Measurements from ENCODE around the gene GRK4.

The GRK4 gene

GRCh38 chr4:3070709-3071500, 107.5 kb downstream of the GRK4 start:
- DNase-seq (ENCODE audit: low spot score) = peak; percentile 54

- DNase-seq (ENCODE audit: low spot score) = no peak
Observed at GRCh38 chr4:3071811-3072210, 108.4 kb downstream of the GRK4 start.

GRCh38 chr4:3073158-3074077, 110.0 kb downstream of the GRK4 start:
- DNase-seq (ENCODE audit: low spot score) = no peak

- peak; percentile 99 for DNase-seq (ENCODE audit: low spot score)
Observed at GRCh38 chr4:3074078-3074845, 110.9 kb downstream of the GRK4 start, which contains the start of the genes HTT and HTT-AS. Gene HTT, plus strand, starts transcription at chr4:3074681. Its CDS starts 145 bp downstream, at chr4:3074826. Gene HTT-AS, minus strand, starts transcription at chr4:3074538.

GRCh38 chr4:3074846-3075651, 111.7 kb downstream of the GRK4 start:
- peak; percentile 76 for DNase-seq (ENCODE audit: low spot score)

- no peak for DNase-seq (ENCODE audit: low spot score)
Observed at GRCh38 chr4:3075652-3075981, 112.2 kb downstream of the GRK4 start.

- DNase-seq (ENCODE audit: low spot score) = no peak
Observed at GRCh38 chr4:3077796-3078195, 114.4 kb downstream of the GRK4 start.

GRCh38 chr4:3079694-3080123, 116.3 kb downstream of the GRK4 start:
- DNase-seq (ENCODE audit: low spot score) = no peak

GRCh38 chr4:3082925-3083515, 119.6 kb downstream of the GRK4 start:
- DNase-seq (ENCODE audit: low spot score) = no peak

GRCh38 chr4:3083732-3084131, 120.4 kb downstream of the GRK4 start:
- DNase-seq (ENCODE audit: low spot score) = no peak

GRCh38 chr4:3085948-3086670, 122.7 kb downstream of the GRK4 start:
- no peak for DNase-seq (ENCODE audit: low spot score)

GRCh38 chr4:3087115-3087797, 123.9 kb downstream of the GRK4 start:
- no peak for DNase-seq (ENCODE audit: low spot score)
